Measurements from ENCODE around the gene ALOX15B.

Gene ALOX15B, protein sequence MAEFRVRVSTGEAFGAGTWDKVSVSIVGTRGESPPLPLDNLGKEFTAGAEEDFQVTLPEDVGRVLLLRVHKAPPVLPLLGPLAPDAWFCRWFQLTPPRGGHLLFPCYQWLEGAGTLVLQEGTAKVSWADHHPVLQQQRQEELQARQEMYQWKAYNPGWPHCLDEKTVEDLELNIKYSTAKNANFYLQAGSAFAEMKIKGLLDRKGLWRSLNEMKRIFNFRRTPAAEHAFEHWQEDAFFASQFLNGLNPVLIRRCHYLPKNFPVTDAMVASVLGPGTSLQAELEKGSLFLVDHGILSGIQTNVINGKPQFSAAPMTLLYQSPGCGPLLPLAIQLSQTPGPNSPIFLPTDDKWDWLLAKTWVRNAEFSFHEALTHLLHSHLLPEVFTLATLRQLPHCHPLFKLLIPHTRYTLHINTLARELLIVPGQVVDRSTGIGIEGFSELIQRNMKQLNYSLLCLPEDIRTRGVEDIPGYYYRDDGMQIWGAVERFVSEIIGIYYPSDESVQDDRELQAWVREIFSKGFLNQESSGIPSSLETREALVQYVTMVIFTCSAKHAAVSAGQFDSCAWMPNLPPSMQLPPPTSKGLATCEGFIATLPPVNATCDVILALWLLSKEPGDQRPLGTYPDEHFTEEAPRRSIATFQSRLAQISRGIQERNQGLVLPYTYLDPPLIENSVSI

DNA sequence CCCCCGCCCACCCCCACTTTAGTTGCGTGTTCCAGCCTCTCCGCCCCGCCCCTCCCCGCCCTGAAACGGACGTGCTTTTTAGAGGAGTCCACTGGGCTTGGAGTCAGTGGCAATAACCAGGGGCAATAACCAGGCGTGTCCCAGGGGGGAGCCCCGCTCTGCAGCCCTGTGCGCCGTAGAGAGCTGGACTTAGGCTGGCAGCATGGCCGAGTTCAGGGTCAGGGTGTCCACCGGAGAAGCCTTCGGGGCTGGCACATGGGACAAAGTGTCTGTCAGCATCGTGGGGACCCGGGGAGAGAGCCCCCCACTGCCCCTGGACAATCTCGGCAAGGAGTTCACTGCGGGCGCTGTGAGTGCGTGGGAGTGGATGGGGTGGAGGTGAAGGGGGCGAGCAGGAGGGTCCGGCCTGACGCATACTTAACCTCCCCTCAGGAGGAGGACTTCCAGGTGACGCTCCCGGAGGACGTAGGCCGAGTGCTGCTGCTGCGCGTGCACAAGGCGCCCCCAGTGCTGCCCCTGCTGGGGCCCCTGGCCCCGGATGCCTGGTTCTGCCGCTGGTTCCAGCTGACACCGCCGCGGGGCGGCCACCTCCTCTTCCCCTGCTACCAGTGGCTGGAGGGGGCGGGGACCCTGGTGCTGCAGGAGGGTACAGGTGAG, at the start of gene ALOX15B:
Gene ALOX15B (plus strand): TSS at position 106 of the 657 bp plus-strand sequence. CDS start 97 bp downstream, at position 203.
- Mint-ChIP-seq H3K9me3 (no peaks in the 10 kb centered on the region), H3K27me3 (ENCODE audit: low read depth) (peaks cover 30% of the 10 kb centered on the region), H3K4me1 (peaks cover 14% of the 10 kb centered on the region), H3K4me3 (no peak within 1 kb of the TSS), H3K36me3 (ENCODE audit: low read depth) (no peaks in the 10 kb centered on the region), H3K27ac (no peak within 1 kb of the TSS)
- TF ChIP-seq, protein P1, sequence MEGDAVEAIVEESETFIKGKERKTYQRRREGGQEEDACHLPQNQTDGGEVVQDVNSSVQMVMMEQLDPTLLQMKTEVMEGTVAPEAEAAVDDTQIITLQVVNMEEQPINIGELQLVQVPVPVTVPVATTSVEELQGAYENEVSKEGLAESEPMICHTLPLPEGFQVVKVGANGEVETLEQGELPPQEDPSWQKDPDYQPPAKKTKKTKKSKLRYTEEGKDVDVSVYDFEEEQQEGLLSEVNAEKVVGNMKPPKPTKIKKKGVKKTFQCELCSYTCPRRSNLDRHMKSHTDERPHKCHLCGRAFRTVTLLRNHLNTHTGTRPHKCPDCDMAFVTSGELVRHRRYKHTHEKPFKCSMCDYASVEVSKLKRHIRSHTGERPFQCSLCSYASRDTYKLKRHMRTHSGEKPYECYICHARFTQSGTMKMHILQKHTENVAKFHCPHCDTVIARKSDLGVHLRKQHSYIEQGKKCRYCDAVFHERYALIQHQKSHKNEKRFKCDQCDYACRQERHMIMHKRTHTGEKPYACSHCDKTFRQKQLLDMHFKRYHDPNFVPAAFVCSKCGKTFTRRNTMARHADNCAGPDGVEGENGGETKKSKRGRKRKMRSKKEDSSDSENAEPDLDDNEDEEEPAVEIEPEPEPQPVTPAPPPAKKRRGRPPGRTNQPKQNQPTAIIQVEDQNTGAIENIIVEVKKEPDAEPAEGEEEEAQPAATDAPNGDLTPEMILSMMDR (IDR thresholded peaks at IDR 0.05; ENCODE audit: unreplicated experiment in 3 of 3) = no peak

DNA sequence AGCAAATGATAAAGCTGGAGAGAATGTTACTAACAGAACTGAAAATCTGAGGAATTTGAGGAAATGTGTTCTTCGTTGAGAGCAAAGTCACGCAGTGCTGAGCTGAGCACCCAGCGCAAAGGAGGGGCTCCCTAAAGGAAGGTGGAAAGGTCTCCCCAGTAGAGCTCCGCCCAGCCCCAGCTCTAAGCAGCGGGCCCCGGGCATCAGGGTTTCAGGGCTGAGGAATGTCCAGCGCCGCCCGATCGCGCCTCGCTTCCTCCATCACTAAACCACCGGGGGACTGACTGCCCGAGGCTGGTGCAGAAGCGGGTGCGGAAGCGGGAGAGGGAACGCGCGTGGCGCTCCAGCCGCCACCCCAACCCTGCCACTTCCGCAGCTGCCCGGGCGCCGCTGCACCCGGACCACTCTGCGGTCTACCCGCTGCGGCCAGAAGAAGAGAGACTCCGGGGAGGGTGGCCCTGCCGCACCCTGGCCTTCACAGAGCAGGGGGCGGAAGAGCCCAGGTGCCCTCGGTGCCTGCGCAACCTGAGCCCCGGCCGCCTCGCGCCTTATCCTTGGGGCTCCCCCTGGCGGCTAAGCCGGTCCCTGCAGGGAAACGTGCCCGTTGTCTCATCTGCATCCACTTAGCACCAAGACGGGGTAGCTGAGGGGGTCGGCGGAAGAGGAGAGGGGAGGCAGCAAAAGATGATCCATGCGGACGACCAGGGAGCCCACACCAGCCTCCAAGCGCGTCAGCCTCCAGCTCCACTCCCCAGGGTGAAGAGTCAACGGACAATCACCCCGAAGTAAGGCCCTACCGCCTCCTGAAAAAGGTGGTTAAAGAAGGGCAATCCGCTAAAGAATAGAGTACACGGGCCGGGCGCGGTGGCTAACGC, 48.8 kb upstream of the ALOX15B start:
- peaks cover 15% of the 10 kb centered on the region for H3K4me1 Mint-ChIP-seq
- TF ChIP-seq, protein P1 (IDR thresholded peaks at IDR 0.05; ENCODE audit: unreplicated experiment in 3 of 3) = peak; percentile 94 to 96 (median 96)
- peak overlapping the region; percentile 74 to 83 (median 75) for H3K4me3 Mint-ChIP-seq
- no peak overlapping the region for H3K27ac Mint-ChIP-seq
- H3K9me3 Mint-ChIP-seq = peaks cover 3% of the 10 kb centered on the region
- H3K36me3 Mint-ChIP-seq (ENCODE audit: low read depth) = no peaks in the 10 kb centered on the region
- H3K27me3 Mint-ChIP-seq (ENCODE audit: low read depth) = peaks cover 24% of the 10 kb centered on the region

DNA sequence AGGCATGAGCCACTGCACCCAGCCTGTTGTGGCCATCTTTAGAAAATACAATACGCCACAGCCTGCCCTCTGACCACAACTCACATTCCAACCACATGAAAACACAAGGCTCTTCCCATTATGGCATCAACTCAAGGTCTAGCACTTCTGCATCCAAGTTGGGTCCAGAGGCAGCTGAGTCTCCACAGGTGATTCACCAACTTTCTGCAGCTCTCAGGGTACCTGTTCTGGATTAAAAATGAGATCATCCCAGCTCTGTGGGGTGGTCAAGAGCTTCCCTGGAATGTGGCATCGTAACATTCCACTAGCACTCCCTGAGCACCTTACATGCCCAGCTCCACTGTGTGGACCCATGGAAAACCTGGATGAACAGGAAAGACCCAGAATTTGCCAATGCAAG, 46.3 kb upstream of the ALOX15B start:
- Mint-ChIP-seq H3K4me1 (peaks cover 16% of the 10 kb centered on the region), H3K4me3 (peak overlapping the region in 1 of 3 experiments; percentile 52), H3K27ac (no peak overlapping the region), H3K27me3 (ENCODE audit: low read depth) (peaks cover 22% of the 10 kb centered on the region), H3K36me3 (ENCODE audit: low read depth) (no peaks in the 10 kb centered on the region), H3K9me3 (peaks cover 3% of the 10 kb centered on the region)
- TF ChIP-seq, protein P1 (IDR thresholded peaks at IDR 0.05; ENCODE audit: unreplicated experiment in 3 of 3) = no peak

DNA sequence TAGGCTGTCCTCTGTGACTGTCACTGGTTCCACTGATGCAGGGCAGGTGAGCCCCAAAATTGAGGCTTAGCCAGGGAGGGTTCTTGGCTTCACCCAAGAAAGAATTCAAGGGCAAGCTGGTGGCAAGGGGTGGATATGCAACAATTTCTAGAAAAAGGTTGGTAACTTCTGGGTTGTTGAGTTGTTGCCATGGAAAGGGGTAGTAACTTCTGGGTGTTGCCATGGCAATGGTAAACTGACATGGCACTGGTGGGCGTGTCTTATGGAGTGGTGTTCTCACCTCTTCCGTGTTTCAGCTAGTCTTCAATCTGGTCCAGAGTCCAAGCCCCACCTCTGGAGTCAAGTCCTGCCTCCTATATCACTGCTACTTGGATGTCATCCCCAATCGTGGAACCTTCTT, 45.9 kb upstream of the ALOX15B start:
- no peak overlapping the region for H3K27ac Mint-ChIP-seq
- H3K4me3 Mint-ChIP-seq = peak overlapping the region in 2 of 3 experiments; percentile 25 to 61
- peaks cover 3% of the 10 kb centered on the region for H3K9me3 Mint-ChIP-seq
- TF ChIP-seq, protein P1 (IDR thresholded peaks at IDR 0.05; ENCODE audit: unreplicated experiment in 3 of 3) = no peak
- H3K4me1 Mint-ChIP-seq = peaks cover 13% of the 10 kb centered on the region
- H3K36me3 Mint-ChIP-seq (ENCODE audit: low read depth) = no peaks in the 10 kb centered on the region
- H3K27me3 Mint-ChIP-seq (ENCODE audit: low read depth) = peaks cover 23% of the 10 kb centered on the region

DNA sequence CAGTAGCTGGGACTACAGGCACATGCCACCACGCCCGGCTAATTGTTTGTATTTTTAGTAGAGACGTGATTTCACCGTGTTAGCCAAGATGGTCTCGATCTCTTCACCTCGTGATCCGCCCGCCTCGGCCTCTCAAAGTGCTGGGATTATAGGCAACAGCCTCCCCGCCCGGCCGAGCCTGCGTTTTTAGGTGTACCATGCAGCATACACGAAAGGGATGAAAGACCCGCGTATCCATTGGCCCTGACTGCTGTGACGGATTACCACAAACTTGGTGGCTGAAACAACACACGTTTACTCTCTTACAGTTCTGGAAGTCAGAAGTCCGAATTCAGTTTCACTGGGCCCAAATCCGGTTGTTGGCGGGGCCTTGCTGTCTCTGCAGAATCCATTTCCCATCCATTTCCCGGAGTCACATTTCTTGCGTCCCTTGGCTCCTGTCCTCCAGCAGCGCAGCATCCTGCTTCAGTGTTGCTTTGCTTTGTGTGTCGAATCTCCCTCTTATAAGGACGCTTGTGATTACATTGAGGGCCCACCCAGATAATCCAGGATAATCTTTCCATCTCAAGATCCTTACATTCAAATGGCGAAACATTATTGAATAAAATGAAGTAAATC, 44.8 kb upstream of the ALOX15B start:
- Mint-ChIP-seq H3K4me1 (peaks cover 7% of the 10 kb centered on the region), H3K27me3 (ENCODE audit: low read depth) (peaks cover 29% of the 10 kb centered on the region), H3K4me3 (no peak overlapping the region), H3K36me3 (ENCODE audit: low read depth) (no peaks in the 10 kb centered on the region), H3K9me3 (peaks cover 3% of the 10 kb centered on the region), H3K27ac (no peak overlapping the region)
- TF ChIP-seq, protein P1 (IDR thresholded peaks at IDR 0.05; ENCODE audit: unreplicated experiment in 3 of 3) = no peak
